Lower leg skin (tissue), 3 donors: ENCODE data around the gene STS.

Source experiments
- CTCF ChIP-seq, 3 donors: fragments of 450-650 bp; IDR thresholded peaks; one replicate each; pipeline ENCODE4 v1.5.1; 2016; ENCODE audit warnings: antibody characterized with exemption in 3 of 3, mild to moderate bottlenecking in 3 of 3, moderate library complexity in 2 of 3
- POLR2A ChIP-seq, 2 donors: fragments of 450-650 bp; IDR thresholded peaks; one replicate each; pipeline ENCODE4 v1.6.1; 2016 to 2017; ENCODE audit warnings: antibody characterized with exemption in 2 of 2, mild to moderate bottlenecking in 1 of 2, moderate library complexity in 1 of 2

DNA sequence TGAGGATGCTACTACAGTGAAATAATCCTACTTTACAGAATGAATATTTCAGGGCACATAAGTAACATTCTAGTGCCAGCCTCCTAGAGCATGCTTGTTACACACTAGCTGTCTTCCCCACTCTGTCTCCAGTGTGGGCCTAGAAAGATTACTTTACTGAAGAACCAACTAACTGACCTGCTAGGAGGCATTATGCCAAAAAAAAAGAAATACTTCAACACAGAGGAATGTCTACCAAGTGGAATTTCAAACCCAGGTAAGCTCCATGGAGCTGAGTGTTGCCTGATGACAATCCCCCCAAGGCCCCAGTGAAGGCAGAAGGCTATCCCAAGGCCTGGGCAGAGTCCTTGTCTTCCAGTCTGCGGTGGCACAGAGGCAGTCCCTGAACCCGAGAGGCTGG lies 40.9 kb upstream of the STS start:
- TF ChIP-seq CTCF (IDR thresholded peaks at IDR 0.05): no peak
- TF ChIP-seq POLR2A (IDR thresholded peaks at IDR 0.05): no peak
